ENCODE results near the gene NTN4. TPM values are rescaled to one million over a fixed set of nuclear protein-coding genes. Genes with fewer than 3 reads are reported as not detected.
"Not testable (repeated sequence)": the region's sequence is repeated elsewhere in the genome, so short reads cannot be mapped to it uniquely, and the experiment has no call there.

NTN4 gene
- total and polyA plus RNA-seq, 9 donors: 16.0 to 101 (median 54.2) TPM

DNA sequence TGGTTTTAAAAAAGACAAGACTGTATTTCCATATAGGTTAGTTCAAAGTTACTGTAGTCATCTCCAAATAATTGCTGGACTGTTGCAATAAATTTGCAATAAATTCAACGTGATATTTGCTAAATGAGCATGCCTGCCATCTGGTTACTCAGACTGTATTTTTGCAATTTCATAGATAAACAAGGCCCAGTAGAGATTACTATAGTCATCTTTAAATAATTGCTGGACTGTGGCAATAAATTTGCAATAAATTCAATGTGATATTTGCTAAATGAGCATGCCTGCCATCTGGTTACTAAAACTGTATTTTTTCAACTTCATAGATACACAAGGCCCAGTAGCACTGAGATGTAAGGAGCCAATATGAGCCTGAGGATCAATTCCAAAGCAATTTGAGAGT is 5.6 kb downstream of the NTN4 start:
- Histone ChIP-seq H3K9me3 (no peaks in the 10 kb centered on the region), H3K4me3 (no peak overlapping the region), H3K27ac (no peak overlapping the region), H3K4me1 (ENCODE audit: insufficient read depth) (peaks cover 3% of the 10 kb centered on the region), H3K27me3 (no peaks in the 10 kb centered on the region), H3K36me3 (no peaks in the 10 kb centered on the region)
- TF ChIP-seq POLR2A (IDR thresholded peaks at IDR 0.05) (no peak), EP300 (IDR thresholded peaks at IDR 0.05) (no peak)
- TF ChIP-seq, protein P1, sequence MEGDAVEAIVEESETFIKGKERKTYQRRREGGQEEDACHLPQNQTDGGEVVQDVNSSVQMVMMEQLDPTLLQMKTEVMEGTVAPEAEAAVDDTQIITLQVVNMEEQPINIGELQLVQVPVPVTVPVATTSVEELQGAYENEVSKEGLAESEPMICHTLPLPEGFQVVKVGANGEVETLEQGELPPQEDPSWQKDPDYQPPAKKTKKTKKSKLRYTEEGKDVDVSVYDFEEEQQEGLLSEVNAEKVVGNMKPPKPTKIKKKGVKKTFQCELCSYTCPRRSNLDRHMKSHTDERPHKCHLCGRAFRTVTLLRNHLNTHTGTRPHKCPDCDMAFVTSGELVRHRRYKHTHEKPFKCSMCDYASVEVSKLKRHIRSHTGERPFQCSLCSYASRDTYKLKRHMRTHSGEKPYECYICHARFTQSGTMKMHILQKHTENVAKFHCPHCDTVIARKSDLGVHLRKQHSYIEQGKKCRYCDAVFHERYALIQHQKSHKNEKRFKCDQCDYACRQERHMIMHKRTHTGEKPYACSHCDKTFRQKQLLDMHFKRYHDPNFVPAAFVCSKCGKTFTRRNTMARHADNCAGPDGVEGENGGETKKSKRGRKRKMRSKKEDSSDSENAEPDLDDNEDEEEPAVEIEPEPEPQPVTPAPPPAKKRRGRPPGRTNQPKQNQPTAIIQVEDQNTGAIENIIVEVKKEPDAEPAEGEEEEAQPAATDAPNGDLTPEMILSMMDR (IDR thresholded peaks at IDR 0.05): no peak
- intact Hi-C loops (cut with DNase I): no loop called here
- WGBS, 3 donors: 21 to 47% (median 44%) methylated on average over 1 of the region's 1 CpG
- DNase-seq: no peak

DNA sequence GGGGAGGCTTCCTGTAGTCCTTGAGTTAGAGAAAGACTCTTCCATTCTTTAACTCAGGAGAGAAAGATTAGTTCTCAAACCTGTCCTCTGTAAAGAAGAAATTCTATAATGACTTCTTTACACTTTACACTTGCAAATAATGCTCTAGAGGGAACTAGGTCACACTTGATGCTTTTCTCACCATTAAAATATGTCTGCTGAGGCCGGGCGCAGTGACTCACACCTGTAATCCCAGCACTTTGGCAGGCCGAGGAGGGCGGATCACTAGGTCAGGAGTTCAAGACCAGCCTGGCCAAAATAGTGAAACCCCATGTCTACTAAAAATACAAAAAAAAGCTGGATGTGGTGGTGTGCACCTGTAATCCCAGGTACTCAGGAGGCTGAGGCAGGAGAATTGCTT is 6.3 kb downstream of the NTN4 start:
- Histone ChIP-seq H3K27me3 (no peaks in the 10 kb centered on the region), H3K4me3 (no peak overlapping the region), H3K4me1 (ENCODE audit: insufficient read depth) (peaks cover 3% of the 10 kb centered on the region), H3K36me3 (no peaks in the 10 kb centered on the region), H3K27ac (no peak overlapping the region), H3K9me3 (no peaks in the 10 kb centered on the region)
- DNase-seq: no peak
- intact Hi-C loops (cut with DNase I): no loop called here
- TF ChIP-seq EP300 (IDR thresholded peaks at IDR 0.05) (no peak), POLR2A (IDR thresholded peaks at IDR 0.05) (no peak)
- TF ChIP-seq, protein P1 (IDR thresholded peaks at IDR 0.05): no peak
- WGBS, 3 donors: 82 to 87% (median 85%) methylated on average over 4 of the region's 4 CpGs

DNA sequence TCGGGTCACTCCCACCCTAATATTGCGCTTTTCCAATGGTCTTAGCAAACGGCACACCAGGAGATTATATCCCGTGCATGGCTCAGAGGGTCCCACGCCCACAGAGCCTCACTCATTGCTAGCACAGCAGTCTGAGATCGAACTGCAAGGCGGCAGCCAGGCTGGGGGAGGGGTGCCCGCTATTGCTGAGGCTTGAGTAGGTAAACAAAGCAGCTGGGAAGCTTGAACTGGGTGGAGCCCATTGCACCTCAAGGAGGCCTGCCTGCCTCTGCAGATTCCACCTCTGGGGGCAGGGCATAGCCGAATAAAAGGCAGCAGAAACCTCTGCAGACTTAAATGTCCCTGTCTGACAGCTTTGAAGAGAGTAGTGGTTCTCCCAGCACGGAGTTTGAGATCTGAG is 15.1 kb downstream of the NTN4 start:
- intact Hi-C loops (cut with DNase I); H3K27me3 ChIP-seq; DNase-seq; H3K27ac ChIP-seq; H3K9me3 ChIP-seq; H3K4me1 ChIP-seq (ENCODE audit: insufficient read depth); H3K36me3 ChIP-seq; H3K4me3 ChIP-seq: not testable (repeated sequence)
- 84 to 92% (median 86%) methylated on average over 10 of the region's 10 CpGs for WGBS, 3 donors

DNA sequence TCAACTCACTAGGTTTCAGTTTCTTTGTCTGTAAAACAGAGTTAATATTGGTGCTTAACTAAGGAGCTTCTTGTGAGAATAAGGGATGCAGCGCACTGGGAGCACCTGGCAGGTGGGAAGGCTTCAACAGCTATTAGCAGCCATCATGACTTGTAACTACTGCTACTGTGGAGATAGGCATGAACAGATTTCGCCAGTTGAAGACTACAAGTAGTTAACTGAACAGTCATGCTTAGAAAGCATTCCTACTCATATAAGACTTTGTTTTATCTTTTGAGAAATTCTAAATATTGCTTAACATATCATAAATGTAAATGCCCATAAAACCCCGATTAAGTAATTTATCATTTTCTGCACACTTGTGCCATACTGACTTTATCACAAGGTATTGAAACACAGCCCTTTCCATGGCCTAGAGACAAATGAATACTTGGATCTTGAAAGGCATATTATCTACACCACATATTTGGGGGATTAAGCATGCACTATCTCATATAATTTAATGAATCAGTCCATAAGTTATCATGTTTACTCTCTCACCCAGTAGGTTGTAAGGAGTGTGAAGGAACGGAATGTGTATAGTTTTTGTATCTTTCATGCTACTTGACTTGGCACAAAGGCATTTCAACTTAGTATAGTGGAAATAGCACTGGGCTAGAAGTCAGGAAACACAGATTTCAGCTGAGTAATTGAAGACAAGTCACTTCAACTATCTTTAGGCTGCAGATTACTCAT is 16.1 kb downstream of the NTN4 start:
- Histone ChIP-seq H3K27me3 (no peaks in the 10 kb centered on the region), H3K4me1 (ENCODE audit: insufficient read depth) (no peaks in the 10 kb centered on the region), H3K27ac (no peak overlapping the region), H3K9me3 (no peaks in the 10 kb centered on the region), H3K36me3 (no peaks in the 10 kb centered on the region), H3K4me3 (no peak overlapping the region)
- intact Hi-C loops (cut with DNase I): no loop called here
- TF ChIP-seq, protein P1 (IDR thresholded peaks at IDR 0.05): no peak
- TF ChIP-seq POLR2A (IDR thresholded peaks at IDR 0.05) (no peak), EP300 (IDR thresholded peaks at IDR 0.05) (no peak)
- no peak for DNase-seq
- 54 to 72% (median 69%) methylated on average over 4 of the region's 4 CpGs for WGBS, 3 donors

DNA sequence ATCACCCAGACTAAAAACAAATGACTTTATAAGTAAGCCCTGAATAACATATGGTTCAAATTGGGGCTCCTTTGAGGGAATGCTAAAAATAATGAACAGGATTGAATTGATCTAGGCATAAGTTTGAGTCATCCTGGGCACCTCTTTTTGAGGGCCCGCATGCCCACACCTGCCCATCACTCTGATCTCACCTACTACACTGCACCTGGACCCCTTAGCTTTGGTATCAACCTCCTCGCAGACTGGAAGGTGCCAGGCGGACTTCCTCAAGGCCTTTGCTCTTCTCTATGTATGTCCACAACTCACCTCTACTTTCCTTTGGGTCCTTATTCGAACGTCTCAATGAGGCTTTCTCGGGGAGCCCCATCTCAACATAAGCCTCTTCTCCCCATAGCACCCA is 17.2 kb downstream of the NTN4 start:
- no peak for DNase-seq
- WGBS, 3 donors: 96 to 97% (median 97%) methylated on average over 6 of the region's 6 CpGs
- Histone ChIP-seq H3K9me3 (no peaks in the 10 kb centered on the region), H3K4me1 (ENCODE audit: insufficient read depth) (peaks cover 1% of the 10 kb centered on the region), H3K36me3 (no peaks in the 10 kb centered on the region), H3K4me3 (no peak overlapping the region), H3K27ac (no peak overlapping the region), H3K27me3 (no peaks in the 10 kb centered on the region)
- intact Hi-C loops (cut with DNase I): no loop called here
- TF ChIP-seq, protein P1 (IDR thresholded peaks at IDR 0.05): no peak
- TF ChIP-seq POLR2A (IDR thresholded peaks at IDR 0.05) (no peak), EP300 (IDR thresholded peaks at IDR 0.05) (no peak)

Measured in ovary (tissue), 9 donors.